Suppressor macrophage treated with lipopolysaccharide for 4 hours (primary cell): ENCODE measurements around the gene SUPT7L.
"Not testable (repeated sequence)": the region's sequence is repeated elsewhere in the genome, so short reads cannot be mapped to it uniquely, and the experiment has no call there.

Experiments used
- DNase-seq: peaks from one replicate; pipeline ENCODE4 v3.0.0-alpha.2; 2020

SUPT7L gene

GRCh38 chr2:27663285-27664153 is at the start of gene SUPT7L, which contains the start of gene SLC4A1AP:
TSS of gene SUPT7L (minus strand) at chr2:27663614. CDS start at chr2:27662192, 1,422 bp downstream.
TSS of gene SLC4A1AP (plus strand) at chr2:27663889. CDS start at chr2:27663915, 26 bp downstream.
- DNase-seq = peak; percentile 82

DNA sequence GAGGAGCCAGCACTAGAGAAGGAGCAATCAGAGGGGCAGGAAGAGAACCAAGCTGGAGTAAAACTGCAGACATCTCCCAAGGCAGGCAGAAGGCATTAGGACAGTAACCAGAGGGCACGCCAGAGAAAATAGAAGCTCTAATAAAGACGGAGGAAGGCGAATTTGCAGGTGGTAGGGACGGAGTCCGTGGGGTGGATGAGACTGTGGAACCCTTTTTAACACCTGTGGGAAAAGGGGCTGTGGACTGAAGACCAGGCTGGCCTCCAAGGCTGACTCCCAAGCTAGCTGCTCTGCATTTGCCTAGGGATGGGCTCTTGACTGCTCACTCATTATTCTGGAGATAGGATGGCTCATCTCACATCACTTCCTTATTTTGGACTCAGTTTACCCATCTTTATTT is 49.8 kb upstream of the SUPT7L start:
- DNase-seq = no peak

DNA sequence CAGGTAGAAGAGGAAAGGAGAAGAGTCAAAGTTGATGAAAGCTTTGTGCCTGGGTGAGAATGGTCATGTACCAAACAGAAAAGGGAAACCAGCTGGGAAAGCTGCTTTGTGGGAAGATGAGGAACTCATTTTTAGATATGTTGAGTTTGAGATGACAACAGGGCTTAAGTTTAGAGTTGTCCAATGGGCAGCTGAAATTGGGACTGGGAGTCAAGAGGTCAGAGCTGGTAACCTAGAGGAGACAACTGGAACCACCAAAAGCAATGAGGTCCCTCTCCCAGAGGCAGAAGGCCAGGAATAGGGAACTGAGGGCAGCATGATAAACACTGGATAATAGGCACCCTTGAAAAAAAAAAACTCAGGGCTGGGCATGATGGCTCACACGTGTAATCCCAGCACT is 49.1 kb upstream of the SUPT7L start:
- no peak for DNase-seq

- no peak for DNase-seq
These were observed 48.4 kb upstream of the SUPT7L start for GRCh38 chr2:27711804-27712203.

DNA sequence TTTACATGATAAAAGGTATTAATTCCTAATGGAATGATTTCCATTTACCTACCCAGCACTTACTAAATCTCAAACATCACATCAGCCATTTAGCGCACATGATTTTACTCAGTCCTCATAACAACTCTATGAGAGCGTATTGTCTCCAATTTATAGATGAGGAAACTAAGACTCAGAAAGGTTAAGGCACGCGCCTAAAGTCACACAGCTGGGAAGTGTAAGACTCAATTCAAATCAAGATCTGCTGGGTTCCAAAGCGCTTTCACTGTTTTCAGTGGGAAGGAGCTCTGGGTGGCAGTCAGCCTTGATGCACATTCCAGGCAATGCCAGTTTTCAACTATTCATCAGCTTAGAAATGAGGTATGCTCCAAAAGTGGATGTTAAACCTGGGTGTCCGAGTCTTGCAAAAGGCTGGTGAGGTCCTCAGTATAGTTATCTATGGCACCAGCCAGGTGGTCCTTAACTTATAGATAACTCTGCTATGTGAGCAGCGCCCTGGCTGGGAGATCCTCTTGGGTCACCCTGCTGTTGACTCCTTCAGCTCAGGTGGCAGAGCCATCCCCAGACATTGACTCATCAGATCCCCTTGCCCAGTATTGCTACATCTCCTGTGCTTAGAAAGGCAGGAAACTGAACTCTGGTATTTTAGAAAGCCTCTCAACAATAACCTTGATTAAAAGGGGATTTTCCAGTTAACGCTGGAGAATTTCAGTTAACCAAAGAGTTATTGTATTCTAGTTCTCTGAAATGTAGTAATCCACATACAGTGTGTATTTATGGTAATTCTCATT is 47.4 kb upstream of the SUPT7L start:
- DNase-seq = no peak

GRCh38 chr2:27709960-27710575 is 46.7 kb upstream of the SUPT7L start:
- DNase-seq = no peak

- DNase-seq = no peak
These were observed 45.9 kb upstream of the SUPT7L start for GRCh38 chr2:27709326-27709725.

- no peak for DNase-seq
These were observed 45.3 kb upstream of the SUPT7L start for GRCh38 chr2:27708666-27709065.

DNA sequence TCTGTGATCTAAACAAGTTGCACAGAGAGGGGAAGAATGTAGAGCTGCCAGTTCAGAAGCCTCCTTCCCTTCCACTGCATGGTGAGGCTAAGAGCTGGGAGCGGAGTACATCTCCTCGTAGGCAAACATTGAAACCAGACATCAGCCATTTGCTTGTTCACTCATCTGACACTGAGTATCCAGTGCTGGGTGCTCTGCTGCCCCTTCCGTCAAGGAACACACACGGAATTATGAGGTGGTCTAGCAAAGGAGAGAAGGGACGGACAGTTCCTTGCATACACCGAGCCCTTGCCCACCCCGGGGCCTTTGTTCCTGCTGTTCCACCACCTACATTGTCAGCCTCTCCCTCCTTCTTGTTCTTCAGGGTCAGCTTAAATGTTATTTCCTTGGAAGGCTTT is 44.8 kb upstream of the SUPT7L start:
- no peak for DNase-seq

DNA sequence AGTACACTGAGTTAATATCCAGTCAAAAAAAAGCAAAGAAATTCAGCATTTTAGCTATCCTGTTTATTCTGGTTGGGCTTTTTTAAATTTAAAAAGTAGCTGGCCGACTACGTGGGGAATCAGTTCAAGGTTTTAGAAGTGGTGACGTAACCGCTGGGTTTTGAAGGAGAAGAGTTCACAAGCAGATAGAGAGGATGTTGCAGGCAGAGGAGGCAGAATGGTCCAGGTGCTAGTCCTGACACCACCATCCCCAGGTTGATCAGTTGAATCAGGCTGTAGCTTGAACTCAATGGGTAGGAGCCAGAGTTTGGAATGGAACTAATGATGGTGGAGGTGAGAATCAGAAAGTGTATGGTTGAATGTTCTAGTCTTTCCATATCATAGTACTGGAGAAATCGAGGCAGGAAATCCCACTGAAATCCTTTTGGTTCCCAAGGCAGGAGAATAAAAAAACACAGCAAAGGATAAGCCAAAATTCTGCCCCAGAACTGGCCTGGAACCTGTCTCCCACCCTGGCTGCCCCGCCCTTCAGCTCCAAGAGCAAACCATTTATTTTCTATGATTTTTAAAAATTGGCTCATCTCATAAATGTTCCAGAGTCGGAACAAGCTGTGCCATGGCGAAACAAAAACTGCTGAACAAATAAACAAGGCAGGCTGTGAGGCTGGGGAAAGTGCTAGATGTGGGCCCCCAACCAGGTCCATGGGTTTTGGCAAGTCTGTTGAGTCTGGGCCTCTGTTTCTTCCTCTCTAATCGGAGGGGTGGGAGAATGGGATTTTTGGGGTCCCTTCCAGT is 44.2 kb upstream of the SUPT7L start:
- DNase-seq = no peak

DNA sequence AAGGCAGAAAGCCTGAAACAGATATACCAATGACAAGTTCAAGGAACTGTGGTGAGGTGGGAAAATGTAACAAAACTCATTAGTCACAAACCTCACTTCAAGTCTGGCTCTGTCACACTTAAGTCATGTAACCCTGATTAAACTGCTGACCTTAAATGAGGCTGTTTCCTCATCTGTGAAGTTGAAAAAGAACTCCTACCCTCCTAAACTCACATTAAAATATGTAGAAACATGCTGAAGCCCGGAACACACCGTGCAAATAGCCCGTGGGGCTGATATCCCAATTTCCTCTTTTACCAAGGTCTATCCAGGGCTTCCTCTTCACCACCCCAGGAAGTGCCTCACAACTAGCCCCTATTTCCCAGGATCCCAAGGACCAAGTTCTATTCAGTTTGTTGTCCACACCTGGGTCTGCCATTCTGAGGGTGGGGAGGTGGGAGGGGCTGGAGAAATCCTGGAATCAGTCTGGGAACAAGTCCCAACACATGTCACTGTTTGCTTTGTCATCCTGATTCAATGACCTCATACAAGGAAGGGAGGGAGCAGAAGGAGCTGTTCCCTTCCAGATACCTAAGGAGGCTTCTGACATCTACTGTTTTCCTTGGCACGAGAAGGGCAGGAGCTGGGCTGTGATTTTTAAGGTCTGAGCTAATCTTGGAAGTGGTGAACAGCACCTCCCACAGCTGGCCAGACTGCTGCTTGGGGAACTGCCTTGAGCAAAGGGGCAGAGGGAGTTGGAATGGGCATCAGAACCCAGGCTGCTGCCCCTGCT is 42.6 kb upstream of the SUPT7L start:
- peak; percentile 87 for DNase-seq

- DNase-seq = no peak
These were observed 41.0 kb upstream of the SUPT7L start for GRCh38 chr2:27704342-27704876.

DNA sequence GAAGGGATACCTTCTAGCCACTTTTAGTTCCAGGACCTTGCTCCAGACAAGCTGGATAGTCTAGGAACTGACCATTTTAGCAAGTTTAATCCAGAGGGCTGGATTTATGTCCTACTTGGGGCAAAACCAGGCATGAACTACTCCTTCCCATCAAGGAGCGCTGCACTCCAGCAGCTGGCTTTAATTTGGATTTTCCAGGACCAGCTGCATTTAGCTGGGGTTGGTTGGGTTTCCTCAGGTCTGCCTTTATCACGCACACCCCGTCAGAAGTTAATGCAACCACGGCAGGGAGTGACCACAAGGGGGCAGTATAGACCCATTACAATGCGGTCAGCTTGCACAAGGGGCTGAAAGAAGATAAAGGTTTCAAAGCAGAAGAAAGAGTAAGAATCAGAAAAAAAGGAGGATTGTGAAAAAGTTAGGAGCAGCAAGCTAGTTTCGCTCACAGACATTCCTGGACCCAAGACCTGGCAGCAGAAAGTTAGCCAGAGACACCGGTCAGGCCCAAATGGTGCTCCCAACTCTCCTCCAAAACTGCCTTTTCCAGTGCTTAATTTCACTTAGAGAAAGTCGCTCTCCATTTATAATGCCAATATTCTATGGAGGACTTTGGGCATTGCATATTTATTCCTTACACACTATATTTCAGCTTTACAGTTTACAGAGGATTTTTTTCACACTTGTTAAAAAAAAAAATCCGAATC is 40.4 kb upstream of the SUPT7L start:
- peak; percentile 91 for DNase-seq

- DNase-seq = no peak
These were observed 38.9 kb upstream of the SUPT7L start for GRCh38 chr2:27702302-27702701.

DNA sequence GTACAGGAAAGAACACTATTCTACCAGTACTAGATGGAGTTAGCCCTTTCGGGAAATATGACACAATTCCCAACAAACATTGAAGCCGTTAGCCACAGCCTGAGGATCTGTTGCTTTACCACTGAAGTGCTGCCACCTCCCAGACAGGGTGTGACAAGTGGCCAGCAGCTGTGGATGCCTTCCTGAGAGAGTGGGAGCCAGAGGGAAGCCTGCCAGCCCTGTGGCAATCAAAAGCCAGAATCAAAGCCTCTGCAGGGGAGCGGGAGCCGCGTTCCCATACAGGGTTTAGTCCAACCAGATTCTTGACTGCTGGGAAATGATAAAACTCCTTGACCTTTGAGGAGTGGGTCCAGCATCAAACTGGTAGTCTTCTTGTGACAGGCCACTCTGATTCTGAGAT is 38.3 kb upstream of the SUPT7L start:
- DNase-seq = no peak

GRCh38 chr2:27697660-27698059 is 34.2 kb upstream of the SUPT7L start:
- no peak for DNase-seq

GRCh38 chr2:27690052-27690451 is 26.6 kb upstream of the SUPT7L start:
- no peak for DNase-seq

GRCh38 chr2:27689424-27689823 is 26.0 kb upstream of the SUPT7L start:
- DNase-seq = no peak

GRCh38 chr2:27687232-27687631 is 23.8 kb upstream of the SUPT7L start:
- no peak for DNase-seq

DNA sequence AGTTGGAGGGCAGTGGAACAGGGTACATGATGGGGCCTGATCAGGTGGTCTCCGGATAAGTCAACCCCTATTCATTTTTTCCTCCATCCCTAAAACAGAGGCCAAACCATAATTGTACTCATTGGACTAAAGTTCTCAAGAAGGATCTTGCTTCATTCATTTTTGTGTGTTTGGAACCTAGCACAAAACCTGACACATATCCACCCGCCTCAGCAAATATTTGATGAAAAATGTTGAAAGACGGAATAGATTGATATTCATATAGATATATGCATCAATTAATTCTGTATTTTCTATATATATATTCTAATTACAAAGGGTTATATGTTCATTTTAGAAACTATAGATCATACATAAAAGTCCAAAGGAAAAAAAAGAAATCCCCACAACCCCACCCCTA is 22.2 kb upstream of the SUPT7L start:
- no peak for DNase-seq

- not testable (repeated sequence) for DNase-seq
These were observed 21.6 kb upstream of the SUPT7L start for GRCh38 chr2:27685006-27685405.
